Mammary epithelial cell (primary cell): ENCODE results near the gene LARGE1.
"Not testable (repeated sequence)": the region's sequence is repeated elsewhere in the genome, so short reads cannot be mapped to it uniquely, and the experiment has no call there.

Experiments used
- EZH2 ChIP-seq: IDR thresholded peaks from 2 replicates; pipeline ENCODE4 v1.6.1; 2012; ENCODE audit warnings: low read length, inconsistent platforms, borderline replicate concordance
- TF ChIP-seq, protein P1 (sequence below), 2 donors: IDR thresholded peaks in 1 of 2; conservative IDR thresholded peaks in 1 of 2; 2 replicates each; pipeline ENCODE4 v1.5.1; 2011 to 2012; ENCODE audit warnings: inconsistent platforms in 2 of 2, low read length in 2 of 2, mild to moderate bottlenecking in 2 of 2, control low read depth in 1 of 2, low read depth in 1 of 2; ENCODE audit not compliant: insufficient read depth in 1 of 2; ENCODE audit errors: extremely low read depth in 1 of 2

DNA sequence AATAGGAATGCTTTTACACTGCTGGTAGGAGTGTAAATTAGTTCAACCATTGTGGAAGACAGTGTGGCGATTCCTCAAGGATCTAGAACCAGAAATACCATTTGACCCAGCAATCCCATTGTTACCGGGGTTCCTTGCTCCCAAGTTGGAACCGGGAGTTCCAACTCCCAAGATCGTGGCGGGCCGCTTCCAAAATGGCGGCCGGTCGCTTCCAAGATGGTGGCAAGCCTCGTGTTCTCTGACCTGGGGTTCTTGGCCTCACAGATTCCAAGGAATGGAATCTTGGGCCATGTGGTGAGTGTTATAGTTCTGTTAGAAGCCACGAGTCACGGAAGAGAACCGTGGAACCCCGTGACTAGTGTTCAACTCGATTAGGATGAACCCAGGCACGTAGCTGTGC lies 62.5 kb downstream of the LARGE1 start:
- TF ChIP-seq, protein P1, sequence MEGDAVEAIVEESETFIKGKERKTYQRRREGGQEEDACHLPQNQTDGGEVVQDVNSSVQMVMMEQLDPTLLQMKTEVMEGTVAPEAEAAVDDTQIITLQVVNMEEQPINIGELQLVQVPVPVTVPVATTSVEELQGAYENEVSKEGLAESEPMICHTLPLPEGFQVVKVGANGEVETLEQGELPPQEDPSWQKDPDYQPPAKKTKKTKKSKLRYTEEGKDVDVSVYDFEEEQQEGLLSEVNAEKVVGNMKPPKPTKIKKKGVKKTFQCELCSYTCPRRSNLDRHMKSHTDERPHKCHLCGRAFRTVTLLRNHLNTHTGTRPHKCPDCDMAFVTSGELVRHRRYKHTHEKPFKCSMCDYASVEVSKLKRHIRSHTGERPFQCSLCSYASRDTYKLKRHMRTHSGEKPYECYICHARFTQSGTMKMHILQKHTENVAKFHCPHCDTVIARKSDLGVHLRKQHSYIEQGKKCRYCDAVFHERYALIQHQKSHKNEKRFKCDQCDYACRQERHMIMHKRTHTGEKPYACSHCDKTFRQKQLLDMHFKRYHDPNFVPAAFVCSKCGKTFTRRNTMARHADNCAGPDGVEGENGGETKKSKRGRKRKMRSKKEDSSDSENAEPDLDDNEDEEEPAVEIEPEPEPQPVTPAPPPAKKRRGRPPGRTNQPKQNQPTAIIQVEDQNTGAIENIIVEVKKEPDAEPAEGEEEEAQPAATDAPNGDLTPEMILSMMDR (conservative IDR thresholded peaks at IDR 0.05 in 1 of 2, IDR thresholded peaks at IDR 0.05 in 1 of 2; ENCODE audit: extremely low read depth in 1 of 2, insufficient read depth in 1 of 2, low read depth in 1 of 2, low read length in 2 of 2), result not testable (repeated sequence)
- not testable (repeated sequence) for TF ChIP-seq EZH2
